Activated CD4-positive, alpha-beta memory T cell treated with anti-CD3 and anti-CD28 coated beads for 36 hours (primary cell): ENCODE results near the gene ROR1. TPM values are rescaled to one million over a fixed set of nuclear protein-coding genes. Genes with fewer than 3 reads are reported as not detected.

Experiments used
- CTCF ChIA-PET: fragments of 350-600 bp; sonication (Branson Sonifier 250); formaldehyde crosslinking; loops from one replicate; lab custom pipeline; 2021; ENCODE audit warnings: antibody characterized with exemption, inconsistent platforms; lab: Charles Lee
- POLR2A ChIA-PET: fragments of 350-600 bp; sonication (Branson Sonifier 250); formaldehyde crosslinking; loops from one replicate; lab custom pipeline; 2021; ENCODE audit warnings: antibody characterized with exemption; lab: Charles Lee
- DNase-seq: peaks from one replicate; pipeline ENCODE4 v3.0.0-alpha.2; 2020
- H3K27ac Mint-ChIP-seq: one replicate; pipeline ENCODE4 v1.8.0; 2021; ENCODE audit warnings: mixed read lengths
- H3K27me3 Mint-ChIP-seq: one replicate; pipeline ENCODE4 v1.8.0; 2021; ENCODE audit warnings: mixed read lengths
- H3K36me3 Mint-ChIP-seq: one replicate; pipeline ENCODE4 v1.8.0; 2021; ENCODE audit warnings: mixed read lengths
- H3K4me1 Mint-ChIP-seq: one replicate; pipeline ENCODE4 v1.8.0; 2021; ENCODE audit warnings: low read depth, mixed read lengths
- H3K4me3 Mint-ChIP-seq: one replicate; pipeline ENCODE4 v1.8.0; 2021; ENCODE audit warnings: mild to moderate bottlenecking, mixed read lengths
- H3K9me3 Mint-ChIP-seq: one replicate; pipeline ENCODE4 v1.8.0; 2021; ENCODE audit warnings: mixed read lengths
- intact Hi-C: fragments of 100-400 bp; cut with micrococcal nuclease; formaldehyde crosslinking; loops from one replicate; pipeline ENCODE4 v1.15.1; 2023
- total RNA-seq, 2 experiments: library from RNA; stranded (reverse); gene quantifications; one replicate each; pipeline ENCODE4 v1.2.3, GENCODE V29; 2021

ROR1 gene
- total RNA-seq, 2 experiments from 2014 or later = 0.10 to 0.12 TPM

- H3K4me3 Mint-ChIP-seq = no peak overlapping the region
- peaks cover 7% of the 10 kb centered on the region for H3K27me3 Mint-ChIP-seq
- H3K9me3 Mint-ChIP-seq = no peaks in the 10 kb centered on the region
- no peak for DNase-seq
- ChIA-PET POLR2A (no interaction called here), CTCF (no interaction called here)
- no peaks in the 10 kb centered on the region for H3K4me1 Mint-ChIP-seq
- H3K36me3 Mint-ChIP-seq = no peaks in the 10 kb centered on the region
- H3K27ac Mint-ChIP-seq = no peak overlapping the region
- intact Hi-C loops = no loop called here
Observed at GRCh38 chr1:63831409-63831808, 57.6 kb downstream of the ROR1 start.

- no peaks in the 10 kb centered on the region for H3K4me1 Mint-ChIP-seq
- no peak overlapping the region for H3K4me3 Mint-ChIP-seq
- H3K9me3 Mint-ChIP-seq = no peaks in the 10 kb centered on the region
- CTCF ChIA-PET = no interaction called here
- peaks cover 4% of the 10 kb centered on the region for H3K27me3 Mint-ChIP-seq
- H3K27ac Mint-ChIP-seq = no peak overlapping the region
- H3K36me3 Mint-ChIP-seq = no peaks in the 10 kb centered on the region
- no peak for DNase-seq
- intact Hi-C loops = no loop called here
- POLR2A ChIA-PET = no interaction called here
Observed at GRCh38 chr1:63833363-63834119, 59.7 kb downstream of the ROR1 start.

- DNase-seq = no peak
- H3K27ac Mint-ChIP-seq = no peak overlapping the region
- H3K4me1 Mint-ChIP-seq = no peaks in the 10 kb centered on the region
- no peaks in the 10 kb centered on the region for H3K27me3 Mint-ChIP-seq
- intact Hi-C loops = no loop called here
- no peak overlapping the region for H3K4me3 Mint-ChIP-seq
- CTCF ChIA-PET = no interaction called here
- no peaks in the 10 kb centered on the region for H3K9me3 Mint-ChIP-seq
- POLR2A ChIA-PET = no interaction called here
- no peaks in the 10 kb centered on the region for H3K36me3 Mint-ChIP-seq
Observed at GRCh38 chr1:63835128-63835527, 61.3 kb downstream of the ROR1 start.

GRCh38 chr1:63836374-63836773 lies 62.6 kb downstream of the ROR1 start:
- intact Hi-C loops = no loop called here
- Mint-ChIP-seq H3K36me3 (no peaks in the 10 kb centered on the region), H3K27ac (no peak overlapping the region), H3K27me3 (no peaks in the 10 kb centered on the region), H3K4me1 (no peaks in the 10 kb centered on the region), H3K9me3 (no peaks in the 10 kb centered on the region), H3K4me3 (no peak overlapping the region)
- ChIA-PET POLR2A (no interaction called here), CTCF (interaction anchor here (1.1 kb wide), 1 partner anchor 142 kb away, joined by 3 read pairs; no protein-coding TSS in a partner anchor)
- DNase-seq = no peak

- H3K9me3 Mint-ChIP-seq = no peaks in the 10 kb centered on the region
Observed at GRCh38 chr1:63836830-63837229, 63.0 kb downstream of the ROR1 start.

GRCh38 chr1:63843010-63843409 lies 69.2 kb downstream of the ROR1 start:
- CTCF ChIA-PET = no interaction called here
- Mint-ChIP-seq H3K36me3 (no peaks in the 10 kb centered on the region), H3K27me3 (peaks cover 7% of the 10 kb centered on the region), H3K4me3 (no peak overlapping the region), H3K9me3 (no peaks in the 10 kb centered on the region), H3K27ac (no peak overlapping the region), H3K4me1 (no peaks in the 10 kb centered on the region)
- DNase-seq = no peak
- intact Hi-C loops = no loop called here
- POLR2A ChIA-PET = no interaction called here

More at GRCh38 chr1:63836830-63837229, 63.0 kb downstream of the ROR1 start:
- ChIA-PET POLR2A (no interaction called here), CTCF (interaction anchor here (1.1 kb wide), 1 partner anchor 142 kb away, joined by 3 read pairs; no protein-coding TSS in a partner anchor)
- H3K36me3 Mint-ChIP-seq = no peaks in the 10 kb centered on the region
- no peak overlapping the region for H3K4me3 Mint-ChIP-seq
- H3K27me3 Mint-ChIP-seq = no peaks in the 10 kb centered on the region
- H3K4me1 Mint-ChIP-seq = no peaks in the 10 kb centered on the region
- H3K27ac Mint-ChIP-seq = no peak overlapping the region
- intact Hi-C loops = no loop called here
- no peak for DNase-seq

GRCh38 chr1:63843884-63844283 lies 70.1 kb downstream of the ROR1 start:
- DNase-seq = no peak
- ChIA-PET POLR2A (no interaction called here), CTCF (interaction anchor here (0.6 kb wide), 1 partner anchor 25 kb away, joined by 3 read pairs; no protein-coding TSS in a partner anchor)
- Mint-ChIP-seq H3K36me3 (no peaks in the 10 kb centered on the region), H3K27me3 (peaks cover 7% of the 10 kb centered on the region), H3K9me3 (no peaks in the 10 kb centered on the region), H3K4me1 (no peaks in the 10 kb centered on the region), H3K4me3 (no peak overlapping the region), H3K27ac (no peak overlapping the region)
- intact Hi-C loops = no loop called here

GRCh38 chr1:63845346-63845745 lies 71.5 kb downstream of the ROR1 start:
- H3K27ac Mint-ChIP-seq = no peak overlapping the region
- no peaks in the 10 kb centered on the region for H3K36me3 Mint-ChIP-seq
- H3K9me3 Mint-ChIP-seq = no peaks in the 10 kb centered on the region
- intact Hi-C loops = no loop called here
- H3K27me3 Mint-ChIP-seq = peaks cover 7% of the 10 kb centered on the region
- DNase-seq = no peak
- ChIA-PET CTCF (no interaction called here), POLR2A (no interaction called here)
- no peaks in the 10 kb centered on the region for H3K4me1 Mint-ChIP-seq
- no peak overlapping the region for H3K4me3 Mint-ChIP-seq

- H3K27ac Mint-ChIP-seq = no peak overlapping the region
- ChIA-PET POLR2A (interaction anchor here (0.6 kb wide), 1 partner anchor 13 kb away, joined by 3 read pairs; no protein-coding TSS in a partner anchor), CTCF (no interaction called here)
- H3K9me3 Mint-ChIP-seq = no peaks in the 10 kb centered on the region
- no peak overlapping the region for H3K4me3 Mint-ChIP-seq
- DNase-seq = no peak
- H3K4me1 Mint-ChIP-seq = no peaks in the 10 kb centered on the region
- H3K27me3 Mint-ChIP-seq = peaks cover 3% of the 10 kb centered on the region
- intact Hi-C loops = no loop called here
- no peaks in the 10 kb centered on the region for H3K36me3 Mint-ChIP-seq
Observed at GRCh38 chr1:63847308-63847910, 73.6 kb downstream of the ROR1 start.

GRCh38 chr1:63848733-63849132 lies 74.9 kb downstream of the ROR1 start:
- intact Hi-C loops = no loop called here
- H3K9me3 Mint-ChIP-seq = no peaks in the 10 kb centered on the region
- POLR2A ChIA-PET = no interaction called here

GRCh38 chr1:63849149-63849548 lies 75.3 kb downstream of the ROR1 start:
- no peak for DNase-seq
- H3K4me1 Mint-ChIP-seq = no peaks in the 10 kb centered on the region
- no peaks in the 10 kb centered on the region for H3K9me3 Mint-ChIP-seq
- no peaks in the 10 kb centered on the region for H3K36me3 Mint-ChIP-seq
- ChIA-PET CTCF (no interaction called here), POLR2A (no interaction called here)
- H3K27ac Mint-ChIP-seq = no peak overlapping the region
- intact Hi-C loops = no loop called here
- no peak overlapping the region for H3K4me3 Mint-ChIP-seq
- peaks cover 3% of the 10 kb centered on the region for H3K27me3 Mint-ChIP-seq

More at GRCh38 chr1:63848733-63849132, 74.9 kb downstream of the ROR1 start:
- H3K27ac Mint-ChIP-seq = no peak overlapping the region
- CTCF ChIA-PET = no interaction called here
- H3K4me1 Mint-ChIP-seq = no peaks in the 10 kb centered on the region
- H3K27me3 Mint-ChIP-seq = peaks cover 3% of the 10 kb centered on the region
- no peak overlapping the region for H3K4me3 Mint-ChIP-seq
- no peak for DNase-seq
- H3K36me3 Mint-ChIP-seq = no peaks in the 10 kb centered on the region

GRCh38 chr1:63854091-63854490 lies 80.3 kb downstream of the ROR1 start:
- Mint-ChIP-seq H3K4me1 (no peaks in the 10 kb centered on the region), H3K9me3 (peaks cover 15% of the 10 kb centered on the region), H3K27ac (no peak overlapping the region), H3K4me3 (no peak overlapping the region), H3K36me3 (no peaks in the 10 kb centered on the region), H3K27me3 (no peaks in the 10 kb centered on the region)
- ChIA-PET CTCF (no interaction called here), POLR2A (no interaction called here)
- no peak for DNase-seq
- intact Hi-C loops = no loop called here
